ENCODE data around the gene FOXD2. TPM values are rescaled to one million over a fixed set of nuclear protein-coding genes. Genes with fewer than 3 reads are reported as not detected.

The FOXD2 gene
- polyA plus RNA-seq, 1 of the 3 experiments (the other 2 are of a cell fraction) = not detected

- no peak for TF ChIP-seq TAF1 (IDR thresholded peaks at IDR 0.05; ENCODE audit: borderline replicate concordance, low read depth, low read length)
- no peak for TF ChIP-seq EZH2phosphoT487 (IDR thresholded peaks at IDR 0.05; ENCODE audit: borderline replicate concordance, low read depth)
- TF ChIP-seq MEF2A (IDR thresholded peaks at IDR 0.05; ENCODE audit: borderline replicate concordance, low read depth) = no peak
- TF ChIP-seq PBX3 (IDR thresholded peaks at IDR 0.05) = no peak
Observed at GRCh38 chr1:47471163-47471562, 33.3 kb downstream of the FOXD2 start (continued).

- Histone ChIP-seq H3K79me2 (ENCODE audit: insufficient read depth) (no peaks in the 10 kb centered on the region), H3K4me1 (ENCODE audit: control insufficient read depth in 1 of 2, insufficient read depth in 2 of 2, low read depth in 1 of 2, low read length in 1 of 2) (peaks cover 0 to 5% of the 10 kb centered on the region in 2 experiments; a peak in 1 of 4 replicates), H3K9ac (no peak overlapping the region), H4K20me1 (ENCODE audit: insufficient read depth) (no peaks in the 10 kb centered on the region), H3K4me2 (no peak overlapping the region), H3K9me3 (no peaks in the 10 kb centered on the region), H2AFZ (ENCODE audit: low read depth) (no peak overlapping the region), H3K27ac (ENCODE audit: low read depth in 2 of 2, low read length in 1 of 2) (no peak overlapping the region), H3K36me3 (replicated peaks in 1 of 2; ENCODE audit: control insufficient read depth in 1 of 2, insufficient read depth in 2 of 2, low read length in 1 of 2) (no peaks in the 10 kb centered on the region), H3K27me3 (ENCODE audit: insufficient read depth) (no peaks in the 10 kb centered on the region; the same call in 1 of the 2 replicates), H3K4me3 (ENCODE audit: low read depth in 2 of 2, low read length in 1 of 2) (no peak overlapping the region), H3F3A (replicated peaks; ENCODE audit: insufficient read depth) (no peaks in the 10 kb centered on the region), H3K9me2 (no peaks in the 10 kb centered on the region)
- 17% methylated on average over 9 of the region's 9 CpGs for WGBS (ENCODE audit: low lambda C conversion rate)
- TF ChIP-seq GATA2 (CRISPR knock-in tag; IDR thresholded peaks at IDR 0.05) = peak; percentile 44
- no peak for TF ChIP-seq USF1 (IDR thresholded peaks at IDR 0.05; ENCODE audit: borderline replicate concordance, low read depth)
- TF ChIP-seq SMC3 (IDR thresholded peaks at IDR 0.05; ENCODE audit: low read depth, low read length) = no peak
- no peak for TF ChIP-seq MEF2A (IDR thresholded peaks at IDR 0.05; ENCODE audit: borderline replicate concordance, low read depth)
- no peak for TF ChIP-seq NFIC (IDR thresholded peaks at IDR 0.05; ENCODE audit: borderline replicate concordance)
- TF ChIP-seq ZBTB33 (IDR thresholded peaks at IDR 0.05; ENCODE audit: borderline replicate concordance, low read depth) = no peak
- DNase-seq = peak; percentile 48
- ChIA-PET CTCF (interaction anchor here (0.7 to 3.5 kb wide), 10 partner anchors 11 to 729 kb away, joined by 3 to 12 read pairs (median 3); partner anchors contain the start of gene FOXD2), POLR2A (no interaction called here)
Observed at GRCh38 chr1:47474278-47475193, 36.7 kb downstream of the FOXD2 start.
